Thoracic aorta (tissue), 2 donors: ENCODE results near the gene LMO1. TPM values are rescaled to one million over a fixed set of nuclear protein-coding genes. Genes with fewer than 3 reads are reported as not detected.

Experiments used
- ATAC-seq: fragments of 150-250 bp; one replicate; pipeline ENCODE4 v1.8.0; 2017; ENCODE audit warnings: low read depth; ENCODE audit not compliant: insufficient number of reproducible peaks, low FRiP score
- DNase-seq: peaks from one replicate; pipeline ENCODE4 v3.0.0-alpha.2; 2020; ENCODE audit warnings: low spot score
- H3K27ac ChIP-seq, 2 donors: fragments of 200-600 bp; sonication (generic); 1 replicate in 1 of 2; 2 replicates in 1 of 2; pipeline ENCODE4 v1.5.1; 2016; ENCODE audit warnings: mild to moderate bottlenecking in 2 of 2, moderate library complexity in 2 of 2
- H3K27me3 ChIP-seq: fragments of 200-600 bp; sonication (generic); replicated peaks from 2 replicates; pipeline ENCODE4 v1.6.0; 2016; ENCODE audit warnings: mild to moderate bottlenecking; ENCODE audit not compliant: insufficient read depth
- H3K36me3 ChIP-seq: fragments of 200-600 bp; sonication (generic); one replicate; pipeline ENCODE4 v1.5.1; 2016
- H3K4me1 ChIP-seq, 2 donors: fragments of 200-600 bp; sonication (generic); 1 replicate in 1 of 2; 2 replicates in 1 of 2; pipeline versions ENCODE4 v1.5.1 to v1.6.0; 2016; ENCODE audit warnings: low read depth in 2 of 2, mild to moderate bottlenecking in 1 of 2; ENCODE audit not compliant: control insufficient read depth in 1 of 2
- H3K4me3 ChIP-seq: fragments of 200-600 bp; sonication (generic); 2 replicates; pipeline ENCODE4 v1.5.1; 2016; ENCODE audit warnings: mild to moderate bottlenecking
- H3K9me3 ChIP-seq: fragments of 200-600 bp; sonication (generic); 2 replicates; pipeline ENCODE4 v1.5.1; 2016
- CTCF ChIP-seq: fragments of 200-600 bp; sonication (generic); IDR thresholded peaks from one replicate; pipeline ENCODE4 v1.5.1; 2019; ENCODE audit warnings: antibody characterized with exemption
- total RNA-seq, 2 donors: library from RNA; depleted of rRNA; stranded (reverse); fragments of >200 nt; gene quantifications; one replicate each; pipeline versions ENCODE4 v1.1.0 to v1.2.3, GENCODE V29; 2016

The LMO1 gene
- total RNA-seq, 2 donors from 2014 or later: not detected

DNA sequence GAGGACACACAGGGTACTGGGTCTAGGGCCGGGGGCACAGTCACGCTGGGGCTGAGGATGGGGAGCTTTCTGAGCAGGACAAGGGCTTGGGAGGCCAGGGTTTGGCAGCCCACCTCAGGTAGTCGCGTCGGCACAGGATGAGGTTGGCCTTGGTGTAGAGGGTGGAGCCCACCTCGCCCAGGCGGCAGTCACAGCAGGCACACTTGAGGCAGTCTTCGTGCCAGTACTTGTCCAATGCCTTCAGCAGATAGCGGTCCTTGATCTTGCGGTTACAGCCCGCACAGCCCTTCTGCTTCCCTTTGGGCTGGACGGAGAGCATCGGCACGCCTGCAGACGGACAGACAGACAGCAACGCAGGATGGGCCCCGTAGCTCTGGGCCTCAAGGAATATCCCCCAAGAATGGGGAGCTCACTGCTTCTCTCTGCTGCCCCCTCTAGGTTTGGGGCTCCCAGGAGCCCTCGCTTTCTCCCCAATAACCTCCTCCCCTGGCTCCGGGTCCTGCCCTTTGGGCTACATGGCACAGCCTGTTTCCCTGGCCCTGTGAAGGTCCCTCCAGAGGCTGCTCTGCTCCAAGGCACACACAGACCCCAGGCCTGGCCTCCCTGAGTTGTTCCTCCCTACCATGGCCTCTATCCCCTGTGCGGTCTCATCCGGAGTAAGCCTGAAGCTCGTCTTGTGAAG is 33.4 kb downstream of the LMO1 start:
- H3K27ac ChIP-seq: no peak overlapping the region
- no peaks in the 10 kb centered on the region for H3K27me3 ChIP-seq
- H3K4me1 ChIP-seq: no peaks in the 10 kb centered on the region
- DNase-seq (no peak), ATAC-seq (no peak)
- no peak for TF ChIP-seq CTCF
- no peaks in the 10 kb centered on the region for H3K9me3 ChIP-seq
- H3K4me3 ChIP-seq: no peak overlapping the region
- H3K36me3 ChIP-seq: no peaks in the 10 kb centered on the region

GRCh38 chr11:8229299-8230177 is 34.1 kb downstream of the LMO1 start:
- H3K36me3 ChIP-seq: no peaks in the 10 kb centered on the region
- ATAC-seq: no peak
- no peak for TF ChIP-seq CTCF
- H3K27ac ChIP-seq: no peak overlapping the region
- H3K4me3 ChIP-seq: no peak overlapping the region
- H3K9me3 ChIP-seq: no peaks in the 10 kb centered on the region
- no peaks in the 10 kb centered on the region for H3K4me1 ChIP-seq
- H3K27me3 ChIP-seq: no peaks in the 10 kb centered on the region
- no peak for DNase-seq

GRCh38 chr11:8228231-8228630 is 35.4 kb downstream of the LMO1 start:
- Histone ChIP-seq H3K4me1 (no peaks in the 10 kb centered on the region), H3K4me3 (no peak overlapping the region), H3K27ac (no peak overlapping the region), H3K36me3 (no peaks in the 10 kb centered on the region), H3K27me3 (no peaks in the 10 kb centered on the region), H3K9me3 (no peaks in the 10 kb centered on the region)
- DNase-seq (no peak), ATAC-seq (no peak)
- no peak for TF ChIP-seq CTCF

DNA sequence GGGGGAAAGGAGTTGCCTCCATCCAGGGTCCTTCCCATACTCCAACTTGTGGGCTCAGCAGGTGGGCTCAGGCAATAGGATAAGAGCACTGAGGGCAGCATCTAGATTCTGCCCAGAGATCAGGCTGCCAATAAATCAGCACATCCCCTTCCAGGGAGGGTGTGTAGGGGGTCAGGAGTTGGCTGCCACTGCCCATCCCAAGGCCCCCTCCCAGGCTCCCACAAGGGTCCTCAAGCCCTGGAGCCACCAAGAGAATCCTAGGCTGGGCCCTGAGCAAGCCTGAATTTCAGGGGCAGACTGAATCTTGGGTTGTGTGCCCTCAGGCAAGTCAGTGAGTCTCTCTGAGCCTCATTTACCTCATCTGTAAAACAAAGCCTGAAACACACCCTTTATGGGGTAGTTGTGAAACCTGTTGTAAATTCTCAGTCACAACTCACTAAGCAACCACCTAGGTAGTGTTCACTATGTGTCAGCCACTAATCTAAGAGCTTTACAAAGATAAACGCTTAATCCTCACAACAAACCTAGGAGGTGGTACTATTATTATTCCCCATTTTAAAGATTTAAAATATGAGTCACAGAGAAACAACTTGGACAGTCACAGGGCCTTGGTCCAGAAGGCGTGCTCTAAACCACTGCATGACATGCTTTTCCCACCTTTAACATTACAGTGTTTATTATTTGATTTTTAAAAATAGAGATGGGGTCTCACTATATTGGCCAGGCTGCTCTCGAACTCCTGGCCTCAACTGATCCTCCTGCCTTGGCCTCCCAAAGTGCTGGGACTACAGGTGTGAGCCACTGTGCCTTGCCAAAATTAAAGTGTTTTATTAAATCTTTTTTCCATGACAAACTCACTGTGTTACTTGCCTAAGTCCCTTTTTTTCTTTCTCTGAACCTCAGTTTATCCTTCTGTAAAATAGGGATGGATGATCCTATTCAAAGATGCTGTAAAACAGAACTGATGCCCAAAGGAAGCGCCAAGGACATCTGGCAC is 36.2 kb downstream of the LMO1 start:
- no peaks in the 10 kb centered on the region for H3K27me3 ChIP-seq
- H3K36me3 ChIP-seq: no peaks in the 10 kb centered on the region
- H3K9me3 ChIP-seq: no peaks in the 10 kb centered on the region
- no peak for DNase-seq
- ATAC-seq: no peak
- H3K4me1 ChIP-seq: no peaks in the 10 kb centered on the region
- no peak overlapping the region for H3K4me3 ChIP-seq
- no peak overlapping the region for H3K27ac ChIP-seq
- TF ChIP-seq CTCF: no peak
